Mesenchymal stem cell (in vitro differentiated cells and primary cell): ENCODE measurements around the gene DCDC2.
"Not testable (repeated sequence)": the region's sequence is repeated elsewhere in the genome, so short reads cannot be mapped to it uniquely, and the experiment has no call there.

ENCODE experiments used
- DNase-seq: peaks from one replicate; pipeline ENCODE4 v3.0.0-alpha.2; 2013
- H2AFZ ChIP-seq: one replicate; pipeline ENCODE4 v1.6.1; 2013; ENCODE audit warnings: low read depth, mild to moderate bottlenecking, control low read depth, inconsistent platforms, low read length, moderate library complexity
- H2AK5ac ChIP-seq: 2 replicates; pipeline ENCODE4 v1.6.1; 2013; ENCODE audit warnings: low read length, moderate library complexity, mild to moderate bottlenecking, inconsistent platforms; ENCODE audit not compliant: severe bottlenecking
- H2BK120ac ChIP-seq: one replicate; pipeline ENCODE4 v1.6.1; 2013; ENCODE audit warnings: low read depth, mild to moderate bottlenecking, inconsistent platforms, low read length, moderate library complexity
- H2BK12ac ChIP-seq, 2 experiments: one replicate each; pipeline ENCODE4 v1.6.1; 2013; ENCODE audit warnings: inconsistent platforms in 2 of 2, low read length in 2 of 2, mild to moderate bottlenecking in 2 of 2, moderate library complexity in 2 of 2, control low read depth in 1 of 2
- H2BK15ac ChIP-seq: one replicate; pipeline ENCODE4 v1.6.1; 2013; ENCODE audit warnings: mild to moderate bottlenecking, low read depth, inconsistent platforms; ENCODE audit not compliant: poor library complexity, severe bottlenecking
- H2BK5ac ChIP-seq: 2 replicates; pipeline ENCODE4 v1.6.1; 2013; ENCODE audit warnings: low read depth, mild to moderate bottlenecking, low read length, control low read depth, inconsistent platforms; ENCODE audit not compliant: poor library complexity, severe bottlenecking
- H3K14ac ChIP-seq, 2 experiments: one replicate each; pipeline ENCODE4 v1.6.1; 2013; ENCODE audit warnings: inconsistent platforms in 2 of 2, low read length in 2 of 2, control low read depth in 1 of 2, mild to moderate bottlenecking in 1 of 2, moderate library complexity in 1 of 2
- H3K18ac ChIP-seq, 2 experiments: one replicate each; pipeline ENCODE4 v1.6.1; 2013; ENCODE audit warnings: inconsistent platforms in 2 of 2, low read length in 2 of 2, control low read depth in 1 of 2, low read depth in 1 of 2, mild to moderate bottlenecking in 1 of 2
- H3K23ac ChIP-seq, 2 experiments: one replicate each; pipeline ENCODE4 v1.6.1; 2013; ENCODE audit warnings: inconsistent platforms in 2 of 2, low read length in 2 of 2, mild to moderate bottlenecking in 2 of 2, moderate library complexity in 2 of 2, control low read depth in 1 of 2
- H3K27ac ChIP-seq: 2 replicates; pipeline ENCODE4 v1.5.1; 2013; ENCODE audit warnings: mild to moderate bottlenecking, moderate library complexity, low read length, control low read depth, inconsistent platforms; ENCODE audit not compliant: poor library complexity, severe bottlenecking
- H3K27me3 ChIP-seq, 2 experiments: 2 replicates each; pipeline versions ENCODE4 v1.6.1 to v1.7.0; 2013; ENCODE audit warnings: low read length in 2 of 2, mild to moderate bottlenecking in 2 of 2, moderate library complexity in 2 of 2, control low read depth in 1 of 2, inconsistent platforms in 1 of 2; ENCODE audit not compliant: control insufficient read depth in 1 of 2, insufficient read depth in 1 of 2
- H3K36me3 ChIP-seq, 2 experiments: 2 replicates each; pipeline versions ENCODE4 v1.6.1 to v1.7.0; 2013; ENCODE audit warnings: low read length in 2 of 2, control low read depth in 1 of 2, inconsistent platforms in 1 of 2, low read depth in 1 of 2, mild to moderate bottlenecking in 1 of 2; ENCODE audit not compliant: insufficient read depth in 2 of 2, control insufficient read depth in 1 of 2
- H3K4ac ChIP-seq, 2 experiments: one replicate each; pipeline ENCODE4 v1.6.1; 2013; ENCODE audit warnings: inconsistent platforms in 2 of 2, low read length in 2 of 2, mild to moderate bottlenecking in 2 of 2, moderate library complexity in 2 of 2, control low read depth in 1 of 2, low read depth in 1 of 2
- H3K4me1 ChIP-seq: 2 replicates; pipeline ENCODE4 v1.6.1; 2013; ENCODE audit warnings: low read depth, low read length, control low read depth; ENCODE audit not compliant: control insufficient read depth, insufficient read depth
- H3K4me2 ChIP-seq: 2 replicates; pipeline ENCODE4 v1.6.1; 2013; ENCODE audit warnings: low read length, mild to moderate bottlenecking, inconsistent platforms; ENCODE audit not compliant: poor library complexity, severe bottlenecking
- H3K4me3 ChIP-seq, 2 experiments: 2 replicates each; pipeline versions ENCODE4 v1.5.1 to v1.7.0; 2013; ENCODE audit warnings: low read length in 2 of 2, mild to moderate bottlenecking in 2 of 2, control low read depth in 1 of 2, low read depth in 1 of 2; ENCODE audit not compliant: insufficient read depth in 1 of 2
- H3K79me1 ChIP-seq: replicated peaks from 2 replicates; pipeline ENCODE4 v1.6.1; 2013; ENCODE audit warnings: mild to moderate bottlenecking, control low read depth, low read length, inconsistent platforms; ENCODE audit not compliant: poor library complexity, severe bottlenecking
- H3K9ac ChIP-seq: 2 replicates; pipeline ENCODE4 v1.7.0; 2013; ENCODE audit warnings: mild to moderate bottlenecking, low read length, moderate library complexity
- H3K9me3 ChIP-seq: 2 replicates; pipeline ENCODE4 v1.7.0; 2013; ENCODE audit warnings: mild to moderate bottlenecking, low read length; ENCODE audit not compliant: control insufficient read depth
- H4K8ac ChIP-seq: one replicate; pipeline ENCODE4 v1.6.1; 2013; ENCODE audit warnings: inconsistent platforms, mild to moderate bottlenecking, low read length, moderate library complexity
- H4K91ac ChIP-seq: one replicate; pipeline ENCODE4 v1.6.1; 2013; ENCODE audit warnings: mild to moderate bottlenecking, low read length, inconsistent platforms
- WGBS: methylation state at CpG from one replicate; pipeline ENCODE4 v1.1.7; 2013; ENCODE audit warnings: mixed read lengths; 5-methylcytosine and 5-hydroxymethylcytosine counted together

Gene DCDC2

GRCh38 chr6:24270011-24270410 lies 87.8 kb downstream of the DCDC2 start:
- Histone ChIP-seq H4K8ac (no peak overlapping the region), H3K4me2 (no peak overlapping the region), H2AFZ (no peak overlapping the region), H3K23ac (no peak overlapping the region), H2BK12ac (no peak overlapping the region), H3K9ac (no peak overlapping the region), H4K91ac (no peak overlapping the region), H2AK5ac (no peak overlapping the region), H3K9me3 (no peaks in the 10 kb centered on the region), H3K18ac (no peak overlapping the region), H3K79me1 (peaks cover 10% of the 10 kb centered on the region), H3K27ac (no peak overlapping the region), H3K4me1 (peaks cover 4% of the 10 kb centered on the region), H3K4ac (no peak overlapping the region), H3K27me3 (no peaks in the 10 kb centered on the region), H3K4me3 (no peak overlapping the region), H3K36me3 (no peaks in the 10 kb centered on the region), H2BK5ac (no peak overlapping the region), H3K14ac (no peak overlapping the region), H2BK15ac (no peak overlapping the region), H2BK120ac (no peak overlapping the region)
- DNase-seq = no peak
- WGBS = 36% methylated on average over 1 of the region's 1 CpG

- not testable (repeated sequence) for H2BK12ac ChIP-seq, H2BK120ac ChIP-seq, H2AK5ac ChIP-seq, H2BK15ac ChIP-seq, H3K4me1 ChIP-seq, H3K18ac ChIP-seq, H3K23ac ChIP-seq, H3K14ac ChIP-seq, H2BK5ac ChIP-seq, H3K79me1 ChIP-seq, H3K36me3 ChIP-seq, H3K4me3 ChIP-seq, H3K27ac ChIP-seq, H3K4ac ChIP-seq, H2AFZ ChIP-seq, H3K9ac ChIP-seq, H4K91ac ChIP-seq, H3K4me2 ChIP-seq, H3K27me3 ChIP-seq, DNase-seq, H4K8ac ChIP-seq
- peaks cover 27% of the 10 kb centered on the region for H3K9me3 ChIP-seq
- 73% methylated on average over 6 of the region's 6 CpGs for WGBS
Measured at GRCh38 chr6:24258214-24258613, 99.6 kb downstream of the DCDC2 start.

- no peak overlapping the region for H3K9ac ChIP-seq
- peaks cover 2% of the 10 kb centered on the region for H3K79me1 ChIP-seq
- H3K23ac ChIP-seq = no peak overlapping the region
- H3K27me3 ChIP-seq = no peaks in the 10 kb centered on the region
- no peak overlapping the region for H2BK12ac ChIP-seq
- H2AFZ ChIP-seq = no peak overlapping the region
- no peak overlapping the region for H3K4me3 ChIP-seq
- no peak overlapping the region for H3K4ac ChIP-seq
- H3K18ac ChIP-seq = no peak overlapping the region
- H3K27ac ChIP-seq = no peak overlapping the region
- no peaks in the 10 kb centered on the region for H3K4me1 ChIP-seq
- WGBS = 92% methylated on average over 4 of the region's 4 CpGs
- H3K36me3 ChIP-seq = no peaks in the 10 kb centered on the region
- H3K14ac ChIP-seq = no peak overlapping the region
- no peak for DNase-seq
- no peak overlapping the region for H2BK15ac ChIP-seq
- no peak overlapping the region for H4K8ac ChIP-seq
- H2BK120ac ChIP-seq = no peak overlapping the region
- no peak overlapping the region for H2AK5ac ChIP-seq
- no peak overlapping the region for H2BK5ac ChIP-seq
- no peak overlapping the region for H4K91ac ChIP-seq
- peaks cover 31% of the 10 kb centered on the region for H3K9me3 ChIP-seq
- no peak overlapping the region for H3K4me2 ChIP-seq
Measured at GRCh38 chr6:24257282-24257681, 100.6 kb downstream of the DCDC2 start.

DNA sequence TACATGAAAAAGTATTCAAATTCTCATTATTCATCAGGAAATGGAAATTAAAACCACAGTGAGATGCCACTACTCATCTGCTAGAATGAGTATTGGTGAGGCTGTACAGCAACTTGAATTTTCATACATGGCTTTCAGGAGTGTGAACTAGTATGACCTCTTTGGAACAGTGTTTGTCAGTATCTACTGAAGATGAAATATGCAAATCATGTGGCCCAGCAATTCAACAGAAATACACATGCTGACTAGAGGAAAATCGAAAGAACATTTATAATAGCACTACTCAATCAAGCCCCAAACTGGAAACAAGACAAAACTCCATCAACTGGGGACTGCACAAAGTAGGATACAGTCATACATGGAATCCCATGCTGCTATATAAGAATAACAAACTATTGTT lies 102.2 kb downstream of the DCDC2 start:
- no peaks in the 10 kb centered on the region for H3K79me1 ChIP-seq
- H3K14ac ChIP-seq = no peak overlapping the region
- no peaks in the 10 kb centered on the region for H3K36me3 ChIP-seq
- H3K18ac ChIP-seq = no peak overlapping the region
- H3K4ac ChIP-seq = no peak overlapping the region
- no peak for DNase-seq
- H2BK12ac ChIP-seq = no peak overlapping the region
- H2BK5ac ChIP-seq = no peak overlapping the region
- no peak overlapping the region for H3K27ac ChIP-seq
- no peak overlapping the region for H3K4me2 ChIP-seq
- peaks cover 36% of the 10 kb centered on the region for H3K9me3 ChIP-seq
- H2AK5ac ChIP-seq = no peak overlapping the region
- H2AFZ ChIP-seq = no peak overlapping the region
- no peaks in the 10 kb centered on the region for H3K4me1 ChIP-seq
- no peaks in the 10 kb centered on the region for H3K27me3 ChIP-seq
- no peak overlapping the region for H2BK120ac ChIP-seq
- H3K23ac ChIP-seq = no peak overlapping the region
- H4K8ac ChIP-seq = no peak overlapping the region
- WGBS = 58% methylated on average over 1 of the region's 1 CpG
- H4K91ac ChIP-seq = no peak overlapping the region
- no peak overlapping the region for H2BK15ac ChIP-seq
- H3K9ac ChIP-seq = no peak overlapping the region
- no peak overlapping the region for H3K4me3 ChIP-seq
